Measurements from ENCODE around the gene HELZ2.

- no peak for TF ChIP-seq POLR2A (IDR thresholded peaks at IDR 0.05)
- TF ChIP-seq, protein P1, sequence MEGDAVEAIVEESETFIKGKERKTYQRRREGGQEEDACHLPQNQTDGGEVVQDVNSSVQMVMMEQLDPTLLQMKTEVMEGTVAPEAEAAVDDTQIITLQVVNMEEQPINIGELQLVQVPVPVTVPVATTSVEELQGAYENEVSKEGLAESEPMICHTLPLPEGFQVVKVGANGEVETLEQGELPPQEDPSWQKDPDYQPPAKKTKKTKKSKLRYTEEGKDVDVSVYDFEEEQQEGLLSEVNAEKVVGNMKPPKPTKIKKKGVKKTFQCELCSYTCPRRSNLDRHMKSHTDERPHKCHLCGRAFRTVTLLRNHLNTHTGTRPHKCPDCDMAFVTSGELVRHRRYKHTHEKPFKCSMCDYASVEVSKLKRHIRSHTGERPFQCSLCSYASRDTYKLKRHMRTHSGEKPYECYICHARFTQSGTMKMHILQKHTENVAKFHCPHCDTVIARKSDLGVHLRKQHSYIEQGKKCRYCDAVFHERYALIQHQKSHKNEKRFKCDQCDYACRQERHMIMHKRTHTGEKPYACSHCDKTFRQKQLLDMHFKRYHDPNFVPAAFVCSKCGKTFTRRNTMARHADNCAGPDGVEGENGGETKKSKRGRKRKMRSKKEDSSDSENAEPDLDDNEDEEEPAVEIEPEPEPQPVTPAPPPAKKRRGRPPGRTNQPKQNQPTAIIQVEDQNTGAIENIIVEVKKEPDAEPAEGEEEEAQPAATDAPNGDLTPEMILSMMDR (IDR thresholded peaks at IDR 0.05) = no peak
Measured at GRCh38 chr20:63567386-63568169, 6.5 kb downstream of the HELZ2 start.
